GM12865 (cell line): ENCODE data around the gene KCNJ12.
"Not testable (repeated sequence)": the region's sequence is repeated elsewhere in the genome, so short reads cannot be mapped to it uniquely, and the experiment has no call there.

Source experiments
- DNase-seq: peaks from one replicate; pipeline ENCODE4 v3.0.0; 2010; ENCODE audit warnings: low read depth
- H3K4me3 ChIP-seq: 2 replicates; pipeline ENCODE4 v1.5.1; 2011; ENCODE audit warnings: mild to moderate bottlenecking, low read depth, low read length, control low read depth
- TF ChIP-seq, protein P1 (sequence below): IDR thresholded peaks from 2 replicates; pipeline ENCODE4 v1.5.1; 2011; ENCODE audit warnings: low read length, control low read depth, low read depth, inconsistent platforms; ENCODE audit not compliant: insufficient read depth; ENCODE audit errors: missing control alignments

Gene KCNJ12

DNA sequence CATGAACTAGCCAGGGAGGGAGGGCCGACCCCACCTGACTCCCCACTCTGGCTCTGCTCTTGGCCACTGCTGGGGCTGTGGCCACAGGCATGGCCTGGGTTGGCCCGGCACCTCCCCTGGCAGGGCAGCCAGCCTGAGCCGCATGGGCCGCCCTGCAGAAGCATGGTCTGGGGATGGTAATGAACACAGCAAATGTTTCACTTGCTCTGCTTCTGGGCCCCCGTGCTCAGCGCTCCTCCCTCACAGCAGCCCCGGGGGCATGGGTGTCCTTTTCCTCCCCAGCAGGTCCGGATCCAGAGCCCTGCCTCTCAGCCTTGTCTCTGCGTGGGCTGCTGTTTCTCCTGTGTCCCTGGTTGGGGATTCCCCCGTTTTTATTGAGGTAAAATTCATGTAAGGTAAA lies 30.9 kb upstream of the KCNJ12 start:
- TF ChIP-seq, protein P1, sequence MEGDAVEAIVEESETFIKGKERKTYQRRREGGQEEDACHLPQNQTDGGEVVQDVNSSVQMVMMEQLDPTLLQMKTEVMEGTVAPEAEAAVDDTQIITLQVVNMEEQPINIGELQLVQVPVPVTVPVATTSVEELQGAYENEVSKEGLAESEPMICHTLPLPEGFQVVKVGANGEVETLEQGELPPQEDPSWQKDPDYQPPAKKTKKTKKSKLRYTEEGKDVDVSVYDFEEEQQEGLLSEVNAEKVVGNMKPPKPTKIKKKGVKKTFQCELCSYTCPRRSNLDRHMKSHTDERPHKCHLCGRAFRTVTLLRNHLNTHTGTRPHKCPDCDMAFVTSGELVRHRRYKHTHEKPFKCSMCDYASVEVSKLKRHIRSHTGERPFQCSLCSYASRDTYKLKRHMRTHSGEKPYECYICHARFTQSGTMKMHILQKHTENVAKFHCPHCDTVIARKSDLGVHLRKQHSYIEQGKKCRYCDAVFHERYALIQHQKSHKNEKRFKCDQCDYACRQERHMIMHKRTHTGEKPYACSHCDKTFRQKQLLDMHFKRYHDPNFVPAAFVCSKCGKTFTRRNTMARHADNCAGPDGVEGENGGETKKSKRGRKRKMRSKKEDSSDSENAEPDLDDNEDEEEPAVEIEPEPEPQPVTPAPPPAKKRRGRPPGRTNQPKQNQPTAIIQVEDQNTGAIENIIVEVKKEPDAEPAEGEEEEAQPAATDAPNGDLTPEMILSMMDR: no peak
- no peak overlapping the region for H3K4me3 ChIP-seq
- DNase-seq: no peak

DNA sequence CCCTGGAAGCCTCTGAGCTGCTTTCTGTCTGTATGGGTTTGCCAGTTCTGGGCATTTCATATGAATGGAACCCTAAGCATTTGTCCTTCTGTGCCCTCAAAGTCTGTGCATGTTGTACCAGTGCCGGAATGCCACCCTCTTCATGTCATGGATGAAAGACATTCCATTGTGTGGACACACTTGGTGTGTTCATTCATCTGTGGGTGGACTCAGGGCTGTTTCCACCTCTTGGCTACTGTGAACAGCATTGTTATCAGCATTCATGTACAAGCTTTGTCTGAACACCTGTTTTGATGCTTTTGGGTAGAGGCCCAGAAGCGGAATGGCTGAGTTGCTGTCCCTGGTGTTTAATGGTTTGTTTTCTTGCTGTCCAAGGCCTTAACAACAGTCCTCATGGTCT lies 30.1 kb upstream of the KCNJ12 start:
- not testable (repeated sequence) for DNase-seq, H3K4me3 ChIP-seq

DNA sequence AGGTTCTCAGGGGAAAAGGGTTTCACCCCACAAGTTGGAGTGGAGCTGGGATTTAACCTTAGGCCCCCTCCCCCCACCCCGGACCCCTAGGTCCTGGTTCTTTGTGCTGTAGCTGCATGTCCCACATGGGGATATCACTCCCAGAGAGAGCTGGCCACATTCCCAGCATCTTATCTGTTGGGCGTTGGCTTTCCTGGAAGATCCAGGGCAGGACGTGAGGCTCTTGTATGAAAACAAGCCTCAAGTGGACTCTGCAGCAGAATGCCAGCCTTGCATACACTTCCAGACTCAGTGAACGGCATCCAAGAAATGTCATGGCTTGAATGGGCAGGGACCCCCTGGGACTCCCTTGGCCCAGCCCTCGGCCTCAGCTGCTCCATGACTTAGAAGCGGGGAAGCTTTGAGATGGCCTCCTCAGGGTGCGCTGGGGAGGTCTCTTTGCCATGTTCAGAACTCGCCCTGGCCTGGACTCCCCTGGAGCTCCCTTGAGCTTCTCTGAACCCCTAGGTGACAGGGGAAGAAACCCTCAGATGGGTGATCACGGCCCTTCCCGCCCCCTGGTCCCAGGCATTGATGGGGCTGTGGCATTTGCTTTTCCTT lies 29.4 kb upstream of the KCNJ12 start:
- not testable (repeated sequence) for DNase-seq

GRCh38 chr17:21347660-21348059 lies 28.5 kb upstream of the KCNJ12 start:
- not testable (repeated sequence) for DNase-seq, H3K4me3 ChIP-seq

More for the DNA sequence above, 29.4 kb upstream of the KCNJ12 start:
- H3K4me3 ChIP-seq: not testable (repeated sequence)

- not testable (repeated sequence) for DNase-seq, H3K4me3 ChIP-seq
Observed at GRCh38 chr17:21348081-21348925, 27.9 kb upstream of the KCNJ12 start.

GRCh38 chr17:21348926-21349261 lies 27.3 kb upstream of the KCNJ12 start:
- not testable (repeated sequence) for DNase-seq, H3K4me3 ChIP-seq

- not testable (repeated sequence) for H3K4me3 ChIP-seq, DNase-seq
Observed at GRCh38 chr17:21349358-21350050, 26.7 kb upstream of the KCNJ12 start.

- DNase-seq, H3K4me3 ChIP-seq: not testable (repeated sequence)
Observed at GRCh38 chr17:21350495-21350894, 25.7 kb upstream of the KCNJ12 start.

- no peak for DNase-seq
- H3K4me3 ChIP-seq: no peak overlapping the region
- TF ChIP-seq, protein P1: no peak
Observed at GRCh38 chr17:21351366-21352065, 24.6 kb upstream of the KCNJ12 start.

GRCh38 chr17:21352221-21352980 lies 23.8 kb upstream of the KCNJ12 start:
- no peak overlapping the region for H3K4me3 ChIP-seq
- TF ChIP-seq, protein P1: no peak
- no peak for DNase-seq
